ENCODE data around the gene DCTN1. TPM values are rescaled to one million over a fixed set of nuclear protein-coding genes. Genes with fewer than 3 reads are reported as not detected.

DCTN1 gene
- total RNA-seq, 1 donor from 2014 or later = 182 TPM

DNA sequence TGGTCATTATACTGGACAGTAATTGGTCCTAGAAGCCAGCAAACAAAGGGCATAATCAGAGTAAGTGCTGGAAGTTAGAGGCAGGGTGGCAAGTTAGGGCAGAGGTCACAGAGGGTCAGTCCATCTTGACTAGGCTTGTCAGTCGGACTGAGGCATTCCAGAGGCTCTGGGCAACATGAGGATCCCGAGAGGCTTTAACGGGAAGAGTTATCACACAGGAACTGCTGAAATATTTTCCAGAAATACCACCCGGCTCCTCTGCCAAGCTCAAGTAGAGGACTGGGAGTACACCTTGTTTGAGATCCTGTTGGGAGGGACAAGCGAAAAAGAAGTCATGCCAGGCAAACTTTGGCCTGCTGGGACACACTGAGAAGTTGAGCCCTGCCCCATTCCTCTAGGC is 27.6 kb upstream of the DCTN1 start:
- Mint-ChIP-seq H3K4me3 (ENCODE audit: unreplicated experiment) (no peak overlapping the region), H3K36me3 (ENCODE audit: unreplicated experiment) (no peaks in the 10 kb centered on the region), H3K27me3 (ENCODE audit: unreplicated experiment) (peaks cover 30% of the 10 kb centered on the region), H3K9me3 (ENCODE audit: unreplicated experiment) (no peaks in the 10 kb centered on the region), H3K27ac (ENCODE audit: unreplicated experiment) (no peak overlapping the region), H3K4me1 (ENCODE audit: unreplicated experiment) (no peaks in the 10 kb centered on the region)
- no peak for DNase-seq (ENCODE audit: extremely low spot score, unreplicated experiment)
- TF ChIP-seq, protein P1, sequence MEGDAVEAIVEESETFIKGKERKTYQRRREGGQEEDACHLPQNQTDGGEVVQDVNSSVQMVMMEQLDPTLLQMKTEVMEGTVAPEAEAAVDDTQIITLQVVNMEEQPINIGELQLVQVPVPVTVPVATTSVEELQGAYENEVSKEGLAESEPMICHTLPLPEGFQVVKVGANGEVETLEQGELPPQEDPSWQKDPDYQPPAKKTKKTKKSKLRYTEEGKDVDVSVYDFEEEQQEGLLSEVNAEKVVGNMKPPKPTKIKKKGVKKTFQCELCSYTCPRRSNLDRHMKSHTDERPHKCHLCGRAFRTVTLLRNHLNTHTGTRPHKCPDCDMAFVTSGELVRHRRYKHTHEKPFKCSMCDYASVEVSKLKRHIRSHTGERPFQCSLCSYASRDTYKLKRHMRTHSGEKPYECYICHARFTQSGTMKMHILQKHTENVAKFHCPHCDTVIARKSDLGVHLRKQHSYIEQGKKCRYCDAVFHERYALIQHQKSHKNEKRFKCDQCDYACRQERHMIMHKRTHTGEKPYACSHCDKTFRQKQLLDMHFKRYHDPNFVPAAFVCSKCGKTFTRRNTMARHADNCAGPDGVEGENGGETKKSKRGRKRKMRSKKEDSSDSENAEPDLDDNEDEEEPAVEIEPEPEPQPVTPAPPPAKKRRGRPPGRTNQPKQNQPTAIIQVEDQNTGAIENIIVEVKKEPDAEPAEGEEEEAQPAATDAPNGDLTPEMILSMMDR (IDR thresholded peaks at IDR 0.05) = no peak

DNA sequence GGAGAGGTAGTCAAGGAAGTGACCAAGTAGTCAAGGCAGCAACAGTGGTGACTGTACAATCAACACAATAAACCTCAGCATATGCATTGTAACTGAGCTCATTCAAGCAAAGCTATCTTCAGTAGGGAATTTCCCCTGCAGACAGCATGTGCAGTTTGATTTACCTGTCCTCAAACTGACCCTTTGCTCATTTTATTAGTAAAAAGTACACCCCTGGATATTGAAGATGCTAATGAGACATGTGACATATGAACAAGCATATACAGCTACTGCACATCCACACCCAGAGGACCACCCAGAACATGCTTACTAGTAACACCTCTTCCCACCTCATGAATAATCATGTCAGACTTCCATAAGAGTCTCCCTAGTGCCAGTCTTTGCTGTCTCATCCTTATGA is 25.9 kb upstream of the DCTN1 start:
- no peaks in the 10 kb centered on the region for H3K36me3 Mint-ChIP-seq (ENCODE audit: unreplicated experiment)
- no peaks in the 10 kb centered on the region for H3K4me1 Mint-ChIP-seq (ENCODE audit: unreplicated experiment)
- peaks cover 32% of the 10 kb centered on the region for H3K27me3 Mint-ChIP-seq (ENCODE audit: unreplicated experiment)
- H3K4me3 Mint-ChIP-seq (ENCODE audit: unreplicated experiment) = no peak overlapping the region
- no peaks in the 10 kb centered on the region for H3K9me3 Mint-ChIP-seq (ENCODE audit: unreplicated experiment)
- DNase-seq (ENCODE audit: extremely low spot score, unreplicated experiment) = no peak
- TF ChIP-seq, protein P1 (IDR thresholded peaks at IDR 0.05) = no peak
- H3K27ac Mint-ChIP-seq (ENCODE audit: unreplicated experiment) = no peak overlapping the region

DNA sequence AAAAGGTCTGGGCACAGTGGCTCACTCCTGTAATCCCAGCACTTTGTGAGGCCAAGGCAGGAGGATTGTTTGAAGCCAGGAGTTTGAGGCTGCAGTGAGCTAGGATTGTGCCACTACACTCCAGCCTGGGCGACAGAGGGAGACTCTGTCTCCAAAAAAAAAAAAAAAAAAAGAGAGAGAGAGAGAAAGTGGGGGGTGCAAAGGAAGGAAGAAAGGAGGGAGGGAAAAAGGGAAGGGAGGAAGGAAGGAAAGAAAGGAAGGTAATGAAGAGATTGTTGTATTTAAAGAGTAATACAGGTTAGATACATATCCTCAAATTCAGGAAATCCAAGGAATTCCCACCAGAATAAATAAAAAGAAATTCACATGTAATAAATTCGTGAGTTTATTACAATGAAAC is 21.8 kb upstream of the DCTN1 start:
- Mint-ChIP-seq H3K27me3 (ENCODE audit: unreplicated experiment) (peaks cover 13% of the 10 kb centered on the region), H3K4me3 (ENCODE audit: unreplicated experiment) (no peak overlapping the region), H3K36me3 (ENCODE audit: unreplicated experiment) (no peaks in the 10 kb centered on the region), H3K27ac (ENCODE audit: unreplicated experiment) (no peak overlapping the region), H3K9me3 (ENCODE audit: unreplicated experiment) (no peaks in the 10 kb centered on the region), H3K4me1 (ENCODE audit: unreplicated experiment) (no peaks in the 10 kb centered on the region)
- no peak for DNase-seq (ENCODE audit: extremely low spot score, unreplicated experiment)
- TF ChIP-seq, protein P1 (IDR thresholded peaks at IDR 0.05) = no peak

DNA sequence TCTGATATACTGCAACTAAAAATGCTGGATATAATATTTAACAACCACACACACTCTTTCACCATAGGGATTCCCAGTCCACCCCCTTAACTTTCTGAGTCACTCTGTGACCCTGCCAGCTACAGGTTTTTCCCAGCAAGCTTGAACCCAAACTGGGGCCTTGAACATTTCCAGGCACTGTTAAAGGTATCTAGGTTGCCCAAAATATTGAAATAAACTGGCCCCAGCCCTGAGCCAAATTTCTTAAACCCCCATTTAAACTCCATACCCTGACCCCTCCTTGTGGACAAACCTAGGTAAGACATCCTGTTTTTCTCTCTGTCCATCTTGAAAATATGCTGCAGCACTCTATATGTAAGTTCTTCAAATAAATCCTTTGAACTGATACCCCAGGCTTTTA is 19.7 kb upstream of the DCTN1 start:
- TF ChIP-seq, protein P1 (IDR thresholded peaks at IDR 0.05) = peak; percentile 51
- H3K9me3 Mint-ChIP-seq (ENCODE audit: unreplicated experiment) = no peaks in the 10 kb centered on the region
- no peaks in the 10 kb centered on the region for H3K4me1 Mint-ChIP-seq (ENCODE audit: unreplicated experiment)
- no peak for DNase-seq (ENCODE audit: extremely low spot score, unreplicated experiment)
- peaks cover 12% of the 10 kb centered on the region for H3K27me3 Mint-ChIP-seq (ENCODE audit: unreplicated experiment)
- no peaks in the 10 kb centered on the region for H3K36me3 Mint-ChIP-seq (ENCODE audit: unreplicated experiment)
- H3K4me3 Mint-ChIP-seq (ENCODE audit: unreplicated experiment) = no peak overlapping the region
- H3K27ac Mint-ChIP-seq (ENCODE audit: unreplicated experiment) = no peak overlapping the region

DNA sequence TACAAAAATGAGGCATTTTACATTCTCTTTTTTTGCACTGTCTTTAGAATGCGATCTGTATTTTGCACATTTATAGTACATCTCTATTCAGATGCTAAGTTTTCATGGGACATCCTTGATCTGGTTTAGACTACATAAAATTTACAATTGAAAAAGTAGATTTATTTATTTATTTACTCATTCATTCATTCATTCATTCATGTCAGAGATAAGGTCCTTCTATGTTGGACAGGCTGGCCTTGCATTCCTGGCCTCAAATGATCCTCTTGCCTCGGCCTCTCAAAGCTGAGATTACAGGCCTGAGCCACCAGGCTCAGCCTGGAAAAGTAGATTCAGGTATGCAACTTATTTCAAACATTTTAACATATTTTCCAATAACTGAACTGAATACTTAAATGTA is 16.0 kb upstream of the DCTN1 start:
- no peak overlapping the region for H3K4me3 Mint-ChIP-seq (ENCODE audit: unreplicated experiment)
- no peak overlapping the region for H3K27ac Mint-ChIP-seq (ENCODE audit: unreplicated experiment)
- H3K27me3 Mint-ChIP-seq (ENCODE audit: unreplicated experiment) = peaks cover 18% of the 10 kb centered on the region
- H3K9me3 Mint-ChIP-seq (ENCODE audit: unreplicated experiment) = no peaks in the 10 kb centered on the region
- H3K36me3 Mint-ChIP-seq (ENCODE audit: unreplicated experiment) = no peaks in the 10 kb centered on the region
- no peaks in the 10 kb centered on the region for H3K4me1 Mint-ChIP-seq (ENCODE audit: unreplicated experiment)
- TF ChIP-seq, protein P1 (IDR thresholded peaks at IDR 0.05) = no peak
- DNase-seq (ENCODE audit: extremely low spot score, unreplicated experiment) = no peak

Data from osteocyte (in vitro differentiated cells).